Measurements from ENCODE around the gene HNRNPH1. TPM values are rescaled to one million over a fixed set of nuclear protein-coding genes. Genes with fewer than 3 reads are reported as not detected.
A peak's percentile ranks its signal among the peaks of the same experiment; 100 is the strongest.
"Not testable (repeated sequence)": the region's sequence is repeated elsewhere in the genome, so short reads cannot be mapped to it uniquely, and the experiment has no call there.

The HNRNPH1 gene
- 657 and 766 TPM in 2 replicates for total RNA-seq

DNA sequence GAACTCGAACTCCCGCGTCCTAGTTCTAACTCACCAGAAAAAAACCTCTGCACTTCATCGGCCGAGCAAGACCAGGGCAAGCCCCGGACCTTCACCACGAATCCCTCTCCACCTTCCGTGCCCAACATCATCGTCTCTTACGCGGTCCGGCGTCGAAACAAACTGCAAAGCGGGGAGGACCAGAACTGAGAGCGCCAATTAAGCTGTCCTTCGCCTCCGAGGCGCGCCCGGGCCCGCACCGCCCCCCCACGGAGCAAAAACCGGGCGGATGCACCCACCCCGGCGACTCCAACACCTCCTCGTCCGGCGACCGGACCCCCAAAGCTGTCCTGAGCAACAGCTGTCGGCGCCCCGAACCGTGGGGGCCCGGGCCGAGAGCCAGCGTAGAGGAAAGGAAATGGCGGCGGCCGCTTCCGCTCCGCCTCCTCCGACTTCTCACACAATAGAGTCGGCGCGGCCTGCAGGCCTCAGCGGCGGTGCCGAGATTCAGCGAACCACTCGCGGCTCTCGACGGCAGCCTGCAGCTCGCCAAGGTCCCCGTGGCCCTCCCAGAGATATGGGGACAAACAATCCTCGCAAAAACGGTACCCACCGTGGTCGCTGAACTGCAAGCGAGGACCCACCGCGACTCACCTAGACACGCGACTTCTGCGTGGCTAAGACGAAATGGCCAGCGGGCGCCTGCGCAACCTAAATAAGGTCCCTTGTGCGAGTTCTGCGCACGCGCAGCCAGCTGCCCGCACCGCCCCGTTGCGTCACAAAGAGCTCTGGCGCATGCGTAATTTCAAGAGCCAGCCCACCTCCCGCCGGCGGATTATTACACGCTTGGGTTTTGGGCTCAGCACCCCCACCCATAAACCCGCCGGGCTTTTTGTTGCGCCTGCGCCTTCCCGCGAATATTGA, at the start of gene HNRNPH1:
HNRNPH1 (minus strand) TSS at position 669 of the 903 bp plus-strand sequence; CDS start at position 131, 538 bp downstream.
- Histone ChIP-seq H3K27me3 (ENCODE audit: control insufficient read depth, insufficient read depth, low read length) (no peaks in the 10 kb centered on the region), H3K36me3 (ENCODE audit: control insufficient read depth, insufficient read depth, low read length) (peaks cover 21% of the 10 kb centered on the region), H3K4me3 (ENCODE audit: low read depth, low read length) (peak within 1 kb of the TSS; percentile 99)
- DNase-seq (ENCODE audit: low read depth) (peak; percentile 94), FAIRE-seq (no peak)
- no peak for TF ChIP-seq CTCF (IDR thresholded peaks at IDR 0.05; ENCODE audit: insufficient read depth, low read length, severe bottlenecking)

DNA sequence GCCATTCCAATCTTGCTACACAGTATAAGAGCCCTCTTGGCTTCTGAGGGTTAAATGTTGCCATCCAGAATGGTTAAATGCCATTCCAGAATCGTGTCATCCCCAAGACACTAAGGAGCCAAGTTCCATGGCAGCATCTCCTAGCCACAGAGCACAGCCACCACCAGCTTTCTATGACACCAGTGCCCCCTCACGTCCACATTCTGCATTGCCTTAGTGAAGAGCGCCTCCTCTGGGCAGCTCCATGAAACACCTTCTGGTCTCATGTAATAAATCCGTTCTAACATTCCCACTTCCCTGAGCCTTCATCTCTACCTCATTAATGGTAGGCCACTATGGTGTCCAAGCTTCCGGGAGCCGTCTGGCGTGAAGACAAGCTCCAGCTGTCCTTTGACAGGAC, 44.9 kb upstream of the HNRNPH1 start:
- Histone ChIP-seq H3K27me3 (ENCODE audit: control insufficient read depth, insufficient read depth, low read length) (no peaks in the 10 kb centered on the region), H3K36me3 (ENCODE audit: control insufficient read depth, insufficient read depth, low read length) (peaks cover 7% of the 10 kb centered on the region), H3K4me3 (ENCODE audit: low read depth, low read length) (no peak overlapping the region)
- TF ChIP-seq CTCF (IDR thresholded peaks at IDR 0.05; ENCODE audit: insufficient read depth, low read length, severe bottlenecking), result peak; percentile 85
- DNase-seq (ENCODE audit: low read depth) (peak; percentile 30), FAIRE-seq (no peak)

DNA sequence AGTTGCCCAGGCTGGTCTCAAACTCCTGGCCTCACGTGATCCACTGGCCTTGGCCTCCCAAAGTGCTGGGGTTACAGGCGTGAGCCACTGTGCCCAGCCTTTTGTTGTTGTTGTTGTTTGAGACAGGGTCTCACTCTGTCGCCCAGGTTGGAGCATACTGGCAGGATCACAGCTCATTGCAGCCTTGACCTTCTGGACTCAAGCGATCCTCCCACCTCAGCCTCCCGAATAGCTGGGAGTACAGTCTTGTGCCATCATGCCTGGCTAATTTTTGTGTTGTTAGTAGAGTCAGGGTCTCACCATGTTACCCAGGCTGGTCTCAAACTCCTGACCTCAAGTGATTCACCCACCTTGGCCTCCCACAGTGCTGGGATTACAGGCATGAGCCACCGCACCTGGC, 38.2 kb upstream of the HNRNPH1 start:
- not testable (repeated sequence) for FAIRE-seq; H3K27me3 ChIP-seq (ENCODE audit: control insufficient read depth, insufficient read depth, low read length); H3K36me3 ChIP-seq (ENCODE audit: control insufficient read depth, insufficient read depth, low read length)

DNA sequence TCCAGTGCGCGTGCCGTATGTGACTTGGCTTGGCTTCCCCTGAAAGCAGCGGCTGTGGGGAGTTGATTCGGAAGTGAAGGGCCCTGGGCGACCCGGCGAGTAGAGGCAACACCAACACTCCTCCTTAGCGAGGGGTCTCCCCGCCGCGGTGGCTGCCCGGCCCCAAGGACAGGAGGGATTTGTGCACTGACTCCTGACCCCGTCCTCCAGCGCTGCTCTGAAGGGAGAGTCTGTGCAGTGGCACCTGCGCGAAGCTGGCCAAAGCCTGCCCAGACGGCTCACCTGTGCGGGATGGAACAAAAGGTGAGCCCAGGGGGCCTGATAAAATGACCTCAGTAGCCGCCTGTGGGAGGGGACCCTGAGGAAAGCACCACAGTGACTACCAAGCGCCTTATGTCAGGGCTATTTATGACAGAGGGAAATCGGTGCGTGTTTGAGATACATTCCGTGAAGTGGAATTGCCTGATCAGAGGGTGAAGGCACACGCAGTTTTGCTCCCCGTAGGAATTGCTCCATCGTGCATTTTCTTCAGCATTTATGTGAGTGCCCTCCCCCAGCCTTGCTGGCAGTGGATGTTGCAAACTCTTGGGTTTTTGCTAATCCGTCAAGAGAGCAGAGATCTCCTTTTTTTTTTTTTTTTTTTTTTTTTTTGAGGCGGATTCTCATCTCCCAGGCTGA, 34.8 kb upstream of the HNRNPH1 start:
- FAIRE-seq; H3K27me3 ChIP-seq (ENCODE audit: control insufficient read depth, insufficient read depth, low read length); H3K36me3 ChIP-seq (ENCODE audit: control insufficient read depth, insufficient read depth, low read length): not testable (repeated sequence)
- peak overlapping the region; percentile 39 for H3K4me3 ChIP-seq (ENCODE audit: low read depth, low read length)
- peak; percentile 18 for DNase-seq (ENCODE audit: low read depth)

More for the DNA sequence above, 38.2 kb upstream of the HNRNPH1 start:
- not testable (repeated sequence) for H3K4me3 ChIP-seq (ENCODE audit: low read depth, low read length); DNase-seq (ENCODE audit: low read depth)

- not testable (repeated sequence) for DNase-seq (ENCODE audit: low read depth); H3K4me3 ChIP-seq (ENCODE audit: low read depth, low read length); H3K36me3 ChIP-seq (ENCODE audit: control insufficient read depth, insufficient read depth, low read length); H3K27me3 ChIP-seq (ENCODE audit: control insufficient read depth, insufficient read depth, low read length)
- peak; percentile 47 for FAIRE-seq
Observed at GRCh38 chr5:179657302-179658178, 34.1 kb upstream of the HNRNPH1 start.

DNA sequence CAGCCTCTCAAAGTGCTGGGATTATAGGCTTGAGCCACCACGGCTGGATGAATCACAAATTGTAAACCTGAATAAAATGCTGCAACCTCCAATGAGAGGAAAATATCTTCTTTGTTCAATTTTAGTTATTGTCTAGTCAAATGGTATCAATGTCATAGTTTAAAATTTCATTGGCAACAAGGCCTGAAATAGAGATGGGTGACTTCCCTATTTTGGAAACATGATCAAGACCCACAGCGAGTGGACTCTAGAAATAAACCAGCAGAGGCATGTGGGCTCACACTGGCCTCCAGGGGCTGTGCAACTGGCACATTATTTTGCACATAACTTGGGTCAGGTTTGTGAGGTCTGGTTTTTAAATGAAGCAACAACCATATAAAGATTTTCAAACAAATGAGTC, 29.7 kb upstream of the HNRNPH1 start:
- FAIRE-seq; H3K4me3 ChIP-seq (ENCODE audit: low read depth, low read length); H3K27me3 ChIP-seq (ENCODE audit: control insufficient read depth, insufficient read depth, low read length); DNase-seq (ENCODE audit: low read depth); H3K36me3 ChIP-seq (ENCODE audit: control insufficient read depth, insufficient read depth, low read length): not testable (repeated sequence)

DNA sequence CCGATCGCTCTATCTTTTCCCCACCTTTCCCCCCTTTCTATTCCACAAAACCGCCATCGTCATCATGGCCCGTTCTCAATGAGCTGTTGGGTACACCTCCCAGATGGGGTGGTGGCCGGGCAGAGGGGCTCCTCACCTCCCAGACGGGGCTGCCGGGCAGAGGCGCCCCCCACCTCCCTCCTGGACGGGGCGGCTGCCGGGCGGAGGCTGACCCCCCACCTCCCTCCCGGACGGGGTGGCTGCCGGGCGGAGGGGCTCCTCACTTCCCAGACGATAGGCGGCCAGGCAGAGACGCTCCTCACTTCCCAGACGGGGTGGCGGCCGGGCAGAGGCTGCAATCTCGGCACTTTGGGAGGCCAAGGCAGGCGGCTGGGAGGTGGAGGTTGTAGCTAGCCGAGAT, 26.8 kb upstream of the HNRNPH1 start:
- H3K27me3 ChIP-seq (ENCODE audit: control insufficient read depth, insufficient read depth, low read length); FAIRE-seq; DNase-seq (ENCODE audit: low read depth); H3K36me3 ChIP-seq (ENCODE audit: control insufficient read depth, insufficient read depth, low read length); H3K4me3 ChIP-seq (ENCODE audit: low read depth, low read length): not testable (repeated sequence)

- H3K4me3 ChIP-seq (ENCODE audit: low read depth, low read length); H3K36me3 ChIP-seq (ENCODE audit: control insufficient read depth, insufficient read depth, low read length); FAIRE-seq; H3K27me3 ChIP-seq (ENCODE audit: control insufficient read depth, insufficient read depth, low read length); DNase-seq (ENCODE audit: low read depth): not testable (repeated sequence)
Observed at GRCh38 chr5:179649166-179649703, 25.8 kb upstream of the HNRNPH1 start.
